Type B pancreatic cell (in vitro differentiated cells): Measurements from ENCODE around the gene PDE4A. TPM values are rescaled to one million over a fixed set of nuclear protein-coding genes. Genes with fewer than 3 reads are reported as not detected.

Experiments used
- DNase-seq: peaks from one replicate; pipeline ENCODE4 v3.0.0; 2021; ENCODE audit warnings: mixed read lengths; ENCODE audit not compliant: unreplicated experiment; ENCODE audit errors: extremely low spot score
- H3K27ac Mint-ChIP-seq: 2 replicates; pipeline ENCODE4 v1.8.0; 2021; ENCODE audit warnings: mild to moderate bottlenecking, mixed read lengths
- H3K27me3 Mint-ChIP-seq: 2 replicates; pipeline ENCODE4 v1.8.0; 2021; ENCODE audit warnings: mixed read lengths
- H3K36me3 Mint-ChIP-seq: 2 replicates; pipeline ENCODE4 v1.8.0; 2021; ENCODE audit warnings: mixed read lengths
- H3K4me1 Mint-ChIP-seq: one replicate; pipeline ENCODE4 v1.8.0; 2021; ENCODE audit warnings: mixed read lengths; ENCODE audit not compliant: unreplicated experiment
- H3K4me3 Mint-ChIP-seq: 2 replicates; pipeline ENCODE4 v1.8.0; 2021; ENCODE audit warnings: mild to moderate bottlenecking, mixed read lengths
- H3K9me3 Mint-ChIP-seq: 2 replicates; pipeline ENCODE4 v1.8.0; 2021; ENCODE audit warnings: mixed read lengths
- microRNA-seq: library from miRNA; unstranded; fragments of <30 nt; microRNA quantifications from one replicate; pipeline ENCODE4, GENCODE V29; 2020
- total RNA-seq: library from RNA; stranded (reverse); gene quantifications from 2 replicates; pipeline ENCODE4 v1.2.1, GENCODE V29; 2021; ENCODE audit warnings: low replicate concordance
- TF ChIP-seq, protein P1 (sequence below): fragments of 200-600 bp; sonication (generic); conservative IDR thresholded peaks from 2 replicates; pipeline ENCODE4 v1.5.0; 2021; ENCODE audit warnings: antibody characterized with exemption, mild to moderate bottlenecking

PDE4A gene
- total RNA-seq, 1 donor from 2014 or later, result 1.6 TPM

DNA sequence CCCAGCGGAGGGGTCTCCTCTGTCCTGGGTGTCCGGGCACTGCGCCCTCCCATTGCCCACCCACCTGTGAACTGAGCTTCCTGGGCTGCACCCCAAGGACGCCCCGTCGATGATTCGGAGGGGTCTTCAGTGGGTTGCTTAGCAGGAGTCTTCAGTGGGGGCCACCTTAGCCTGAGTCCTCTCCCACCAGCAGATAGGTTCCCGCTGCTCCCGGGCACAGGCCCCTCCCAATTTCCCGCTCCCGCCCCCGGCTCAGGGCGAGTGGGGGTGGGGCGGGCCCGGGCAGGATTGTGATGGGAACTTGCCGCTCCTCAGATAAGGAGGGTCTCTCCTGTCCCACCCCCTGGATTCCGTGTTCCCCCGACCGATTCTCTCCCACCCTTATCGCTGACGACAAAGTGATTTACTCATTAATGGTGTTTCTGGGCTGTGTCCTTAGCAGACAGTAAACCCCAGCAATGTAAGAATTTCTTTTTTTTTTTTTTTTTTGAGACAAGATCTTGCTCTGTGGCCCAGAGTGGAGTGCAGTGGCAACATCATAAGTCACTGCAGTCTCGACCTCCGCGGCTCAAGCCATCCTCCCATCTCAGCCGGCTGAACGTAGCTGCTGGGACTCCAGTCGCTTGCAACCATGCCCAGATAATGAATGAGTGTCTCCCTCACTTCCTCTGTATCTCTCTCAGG is 97.6 kb downstream of the PDE4A start:
- no peaks in the 10 kb centered on the region for H3K9me3 Mint-ChIP-seq
- no peak for DNase-seq
- TF ChIP-seq, protein P1, sequence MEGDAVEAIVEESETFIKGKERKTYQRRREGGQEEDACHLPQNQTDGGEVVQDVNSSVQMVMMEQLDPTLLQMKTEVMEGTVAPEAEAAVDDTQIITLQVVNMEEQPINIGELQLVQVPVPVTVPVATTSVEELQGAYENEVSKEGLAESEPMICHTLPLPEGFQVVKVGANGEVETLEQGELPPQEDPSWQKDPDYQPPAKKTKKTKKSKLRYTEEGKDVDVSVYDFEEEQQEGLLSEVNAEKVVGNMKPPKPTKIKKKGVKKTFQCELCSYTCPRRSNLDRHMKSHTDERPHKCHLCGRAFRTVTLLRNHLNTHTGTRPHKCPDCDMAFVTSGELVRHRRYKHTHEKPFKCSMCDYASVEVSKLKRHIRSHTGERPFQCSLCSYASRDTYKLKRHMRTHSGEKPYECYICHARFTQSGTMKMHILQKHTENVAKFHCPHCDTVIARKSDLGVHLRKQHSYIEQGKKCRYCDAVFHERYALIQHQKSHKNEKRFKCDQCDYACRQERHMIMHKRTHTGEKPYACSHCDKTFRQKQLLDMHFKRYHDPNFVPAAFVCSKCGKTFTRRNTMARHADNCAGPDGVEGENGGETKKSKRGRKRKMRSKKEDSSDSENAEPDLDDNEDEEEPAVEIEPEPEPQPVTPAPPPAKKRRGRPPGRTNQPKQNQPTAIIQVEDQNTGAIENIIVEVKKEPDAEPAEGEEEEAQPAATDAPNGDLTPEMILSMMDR, result no peak
- H3K27ac Mint-ChIP-seq, result no peak overlapping the region
- no peaks in the 10 kb centered on the region for H3K36me3 Mint-ChIP-seq
- peaks cover 20% of the 10 kb centered on the region for H3K4me1 Mint-ChIP-seq
- peaks cover 61% of the 10 kb centered on the region for H3K27me3 Mint-ChIP-seq
- H3K4me3 Mint-ChIP-seq, result peak overlapping the region; percentile 84

DNA sequence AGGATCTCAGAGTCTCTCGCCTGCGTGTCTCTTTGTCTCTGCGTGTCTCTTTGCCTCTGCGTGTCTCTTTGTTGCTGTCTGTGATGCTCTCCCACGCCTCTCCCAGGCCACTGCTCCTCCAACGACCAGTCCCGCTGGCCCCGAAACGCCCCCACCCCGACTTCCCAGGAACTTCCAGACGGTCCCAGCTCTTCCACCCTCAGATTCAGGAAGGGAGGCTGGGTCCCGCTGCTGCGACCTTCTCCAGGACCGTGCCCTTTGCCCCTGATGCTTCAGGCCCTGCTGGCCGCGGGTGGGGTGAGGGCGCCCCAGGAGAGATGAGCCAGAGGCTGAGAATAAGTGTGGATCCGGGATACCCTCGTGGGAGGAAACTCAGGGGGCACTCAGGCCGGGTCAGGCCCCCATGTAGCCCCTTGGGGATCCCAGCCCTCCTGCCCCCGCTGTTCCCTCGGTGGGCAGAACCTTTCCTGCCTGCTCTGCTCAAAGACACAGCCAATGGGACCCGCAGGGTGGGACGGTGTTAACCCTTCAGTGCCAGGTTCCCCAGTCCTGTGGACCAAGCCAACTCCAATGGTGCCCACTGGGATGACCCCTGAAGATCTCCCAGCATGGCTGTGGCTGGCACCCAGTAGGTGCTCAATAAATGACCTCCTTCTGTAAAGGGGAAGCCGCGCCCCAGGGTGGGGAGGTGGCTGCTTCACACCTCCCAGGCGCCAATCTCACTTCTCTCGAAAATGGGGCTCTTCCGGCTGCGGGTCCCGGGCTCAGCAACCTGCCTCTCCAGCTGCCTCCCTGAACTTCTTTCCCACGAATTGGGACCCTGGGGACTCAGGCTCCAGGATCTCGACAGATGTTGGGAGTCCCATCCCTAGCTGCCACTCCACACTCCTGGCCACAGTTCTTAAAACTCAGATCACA is 98.4 kb downstream of the PDE4A start:
- TF ChIP-seq, protein P1, result no peak
- Mint-ChIP-seq H3K27me3 (peaks cover 57% of the 10 kb centered on the region), H3K4me1 (peaks cover 20% of the 10 kb centered on the region), H3K36me3 (no peaks in the 10 kb centered on the region), H3K4me3 (peak overlapping the region; percentile 84), H3K9me3 (no peaks in the 10 kb centered on the region), H3K27ac (no peak overlapping the region)
- DNase-seq, result no peak

Small RNAs within 50 kb of the gene (microRNA-seq; reads per million reads assigned to microRNA genes)
- not detected for gene MIR1181

Other genes with a start within 250 kb of the PDE4A start
- 85.0 and 167 TPM in 2 replicates for gene DNMT1, start 225.6 kb upstream of the PDE4A start, total RNA-seq
- 8.0 and 23.3 TPM in 2 replicates for gene S1PR2, start 189.2 kb upstream of the PDE4A start, total RNA-seq
- gene MRPL4, start 168.3 kb upstream of the PDE4A start, total RNA-seq, result 67.3 and 68.0 TPM in 2 replicates
- gene ICAM1, start 149.4 kb upstream of the PDE4A start, total RNA-seq, result 3.3 and 3.6 TPM in 2 replicates
- gene ICAM4, start 133.6 kb upstream of the PDE4A start, total RNA-seq, result 2.8 and 5.3 TPM in 2 replicates
- 2.3 and 3.8 TPM in 2 replicates for gene ICAM5, start 130.6 kb upstream of the PDE4A start, total RNA-seq
- gene ZGLP1, start 110.7 kb upstream of the PDE4A start, total RNA-seq, result 5.5 and 17.0 TPM in 2 replicates
- gene FDX2, start 104.5 kb upstream of the PDE4A start, total RNA-seq, result 18.8 and 23.3 TPM in 2 replicates
- gene RAVER1, start 87.0 kb upstream of the PDE4A start, total RNA-seq, result 42.5 and 48.4 TPM in 2 replicates
- gene ICAM3, start 80.9 kb upstream of the PDE4A start, total RNA-seq, result 5.8 and 8.2 TPM in 2 replicates
- gene TYK2, start 40.0 kb upstream of the PDE4A start, total RNA-seq, result 96.6 and 131 TPM in 2 replicates
- 125 and 126 TPM in 2 replicates for gene CDC37, start 17.0 kb upstream of the PDE4A start, total RNA-seq
- gene KEAP1, start 82.8 kb downstream of the PDE4A start, total RNA-seq, result 49.7 and 71.2 TPM in 2 replicates
- gene S1PR5, start 96.9 kb downstream of the PDE4A start, total RNA-seq, result 0.21 and 1.1 TPM in 2 replicates
- gene ATG4D, start 123.4 kb downstream of the PDE4A start, total RNA-seq, result 35.8 and 44.6 TPM in 2 replicates
- gene KRI1, start 145.5 kb downstream of the PDE4A start, total RNA-seq, result 19.0 and 34.4 TPM in 2 replicates
- gene CDKN2D, start 148.4 kb downstream of the PDE4A start, total RNA-seq, result 4.8 and 6.5 TPM in 2 replicates
- gene AP1M2, start 166.8 kb downstream of the PDE4A start, total RNA-seq, result 45.2 and 104 TPM in 2 replicates
- gene SLC44A2, start 205.0 kb downstream of the PDE4A start, total RNA-seq, result 148 and 227 TPM in 2 replicates
- gene ILF3, start 233.8 kb downstream of the PDE4A start, total RNA-seq, result 297 and 524 TPM in 2 replicates